ENCODE results near the gene IRF2.

Gene IRF2

GRCh38 chr4:184450045-184450444 lies 24.3 kb downstream of the IRF2 start:
- DNase-seq = peak; percentile 80

DNA sequence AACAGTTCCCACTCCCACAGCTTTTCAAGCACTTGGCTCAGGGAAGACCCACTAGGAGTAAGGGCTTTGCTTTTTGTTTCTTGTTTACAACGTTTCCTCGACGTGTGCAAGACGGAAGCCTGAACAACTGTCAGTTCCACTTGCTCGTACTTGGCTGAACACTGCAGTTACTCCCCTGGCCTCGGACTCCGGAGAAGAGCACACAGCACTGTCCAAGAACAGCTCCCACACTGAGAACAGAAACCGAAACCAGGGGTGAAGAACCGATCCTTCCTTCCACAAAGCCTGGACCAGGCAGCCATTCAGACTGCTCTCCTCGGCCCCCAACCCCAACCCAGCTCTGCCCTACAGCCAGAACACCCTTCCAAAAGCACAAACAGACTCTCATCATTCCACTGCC lies 25.5 kb downstream of the IRF2 start:
- DNase-seq = peak; percentile 36

DNA sequence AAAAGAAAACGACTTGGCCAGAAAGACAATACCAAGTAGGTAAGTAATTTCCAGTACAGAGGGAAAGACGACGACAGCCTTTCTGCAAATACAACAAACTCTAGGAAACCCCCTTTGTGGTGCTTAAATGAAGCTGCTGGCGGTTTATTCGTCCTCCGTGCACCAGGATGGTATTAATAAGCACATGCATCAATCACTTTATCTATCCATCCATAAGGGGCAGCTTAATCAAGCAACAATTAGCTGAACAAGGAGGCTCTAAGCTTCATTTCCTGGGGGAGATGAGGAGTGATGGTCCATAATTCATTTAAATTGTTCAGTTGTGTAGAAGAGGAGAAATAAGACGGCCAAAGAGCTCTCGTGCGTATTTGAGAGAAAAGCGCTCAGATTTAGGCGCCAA lies 26.2 kb downstream of the IRF2 start:
- DNase-seq = no peak

GRCh38 chr4:184447664-184448063 lies 26.7 kb downstream of the IRF2 start:
- DNase-seq = no peak

DNA sequence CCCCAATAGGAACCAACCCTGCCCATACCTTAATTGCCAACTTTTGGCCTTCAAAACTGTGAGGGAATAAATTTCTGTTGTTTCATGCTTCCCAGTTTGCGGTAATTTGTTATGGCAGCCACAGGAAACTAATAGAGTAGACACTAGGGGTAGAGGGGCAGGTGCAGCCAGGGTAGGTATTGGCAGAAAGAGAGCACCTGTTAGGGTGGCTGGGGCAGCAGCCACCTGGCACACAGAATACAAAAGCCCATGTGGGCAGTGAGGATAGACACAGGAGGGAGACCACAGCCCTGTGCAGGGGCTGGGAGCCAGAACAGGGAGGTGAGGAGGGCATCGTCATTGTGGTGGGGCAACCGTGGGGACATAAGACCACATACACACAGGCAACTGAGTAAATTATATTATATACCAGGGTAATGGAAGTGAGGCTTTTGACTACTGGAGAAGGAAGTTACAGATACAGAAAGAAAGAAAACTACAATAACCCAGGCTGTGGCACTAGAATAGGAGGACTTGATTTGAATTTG lies 28.2 kb downstream of the IRF2 start:
- no peak for DNase-seq

DNA sequence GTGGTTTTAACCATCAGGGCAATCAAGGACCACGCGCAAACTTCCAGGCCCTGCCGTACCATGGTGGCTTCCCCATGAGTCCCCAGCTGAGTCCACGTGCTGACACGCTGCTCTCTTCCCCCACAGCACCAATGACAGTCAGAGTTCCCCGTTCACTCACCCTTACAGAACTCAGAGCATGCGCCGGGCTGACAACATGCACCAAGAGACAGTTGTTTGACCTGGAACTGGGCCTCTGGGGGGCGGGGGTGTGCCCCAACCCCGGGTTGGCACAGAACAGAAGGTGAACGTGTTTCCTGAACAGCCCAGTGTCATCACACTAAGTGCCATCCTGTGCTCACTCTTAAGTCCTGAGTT lies 29.4 kb downstream of the IRF2 start:
- no peak for DNase-seq

DNA sequence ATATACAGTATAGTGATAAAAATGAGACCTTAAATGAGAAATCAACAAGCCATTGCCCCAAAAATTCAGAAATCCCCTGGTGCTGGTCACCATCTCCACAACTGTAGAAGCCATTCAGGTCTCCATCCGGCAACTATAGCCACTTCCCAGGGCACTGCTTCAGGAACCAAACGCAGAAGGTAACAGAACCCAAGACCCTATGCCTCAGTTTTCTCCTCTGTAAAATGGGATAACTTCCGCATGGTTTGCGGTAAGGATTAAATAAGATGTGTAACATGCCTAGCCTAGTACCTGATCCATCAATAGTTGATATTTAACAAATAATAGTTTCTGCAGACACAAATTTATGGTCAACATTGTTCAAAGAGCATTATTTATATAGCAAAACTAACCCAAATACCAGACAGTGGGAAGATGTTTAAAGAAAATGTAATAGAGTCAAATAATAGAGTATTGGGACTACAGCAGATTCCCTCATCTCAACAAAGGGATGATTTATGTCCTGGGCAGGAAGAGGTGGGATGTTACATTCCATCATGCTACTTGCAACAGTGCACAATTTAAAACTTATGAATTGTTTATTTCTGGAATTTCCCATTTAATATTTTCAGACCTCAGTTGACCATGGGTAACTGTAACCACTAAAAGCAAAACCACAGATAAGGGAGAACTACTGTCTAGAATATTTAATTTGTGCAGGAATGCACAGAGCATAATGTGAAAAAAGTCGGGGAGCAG lies 30.0 kb downstream of the IRF2 start:
- peak; percentile 71 for DNase-seq

DNA sequence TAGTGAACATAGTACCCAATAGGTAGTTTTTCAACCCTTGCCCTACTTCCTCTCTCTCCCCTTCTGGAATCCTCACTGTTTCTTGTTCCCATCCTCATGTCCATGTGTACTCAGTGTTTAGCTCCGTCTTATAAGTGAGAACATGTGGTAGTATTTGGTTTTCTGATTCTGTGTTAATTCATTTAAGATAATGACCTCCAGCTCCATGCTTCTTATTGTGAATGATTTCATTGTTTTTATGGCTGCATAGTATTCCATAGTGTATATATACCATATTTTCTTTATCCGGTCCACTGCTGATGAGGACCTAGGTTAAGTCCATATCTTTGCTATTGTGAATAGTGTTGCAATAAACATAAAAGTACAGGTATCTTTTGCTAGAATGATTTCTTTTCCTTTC lies 31.0 kb downstream of the IRF2 start:
- DNase-seq = no peak

DNA sequence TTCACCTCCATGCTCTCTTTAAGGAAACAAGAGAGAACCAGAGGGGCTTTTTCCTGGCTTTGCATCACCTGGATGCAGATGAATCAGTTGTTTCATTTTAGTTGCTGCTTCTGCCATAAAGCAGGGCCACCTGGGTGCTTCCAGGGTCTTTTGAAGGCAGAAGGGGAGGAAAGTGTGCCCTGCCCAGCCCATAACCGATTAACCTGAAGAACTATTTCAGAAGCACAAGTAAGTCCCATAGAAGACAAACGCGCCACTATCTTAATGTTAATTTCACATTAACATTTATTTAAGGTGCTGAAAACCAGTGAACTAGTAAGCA lies 32.1 kb downstream of the IRF2 start:
- DNase-seq = no peak

GRCh38 chr4:184441461-184442313 lies 32.7 kb downstream of the IRF2 start:
- DNase-seq = peak; percentile 58

- DNase-seq = no peak
These were observed 33.6 kb downstream of the IRF2 start for GRCh38 chr4:184440595-184441358.

GRCh38 chr4:184439856-184440594 lies 34.3 kb downstream of the IRF2 start:
- DNase-seq = peak; percentile 55

DNA sequence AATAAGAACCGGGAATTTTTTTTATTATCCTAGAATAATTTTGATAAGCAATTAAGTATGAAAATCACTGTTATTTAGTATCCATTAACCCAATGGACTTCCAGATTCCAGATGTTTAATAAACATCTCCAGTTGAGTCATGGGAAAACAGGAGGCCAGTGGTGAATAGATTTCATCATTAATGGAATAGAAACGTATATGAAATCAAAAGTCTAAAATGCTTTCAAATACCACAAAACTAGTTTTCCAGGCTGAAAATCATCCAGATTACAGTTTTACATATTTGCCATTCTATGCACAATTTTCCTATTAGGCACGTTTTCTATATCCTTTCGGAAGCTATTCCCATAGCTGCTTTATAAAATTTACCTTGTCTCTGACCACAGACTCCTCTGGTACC lies 35.0 kb downstream of the IRF2 start:
- DNase-seq = no peak

- DNase-seq = no peak
These were observed 36.0 kb downstream of the IRF2 start for GRCh38 chr4:184438375-184438774.

- DNase-seq = no peak
These were observed 36.6 kb downstream of the IRF2 start for GRCh38 chr4:184437565-184438265.

- DNase-seq = peak; percentile 25
These were observed 39.8 kb downstream of the IRF2 start for GRCh38 chr4:184434501-184435066.

GRCh38 chr4:184434021-184434420 lies 40.3 kb downstream of the IRF2 start:
- DNase-seq = no peak

DNA sequence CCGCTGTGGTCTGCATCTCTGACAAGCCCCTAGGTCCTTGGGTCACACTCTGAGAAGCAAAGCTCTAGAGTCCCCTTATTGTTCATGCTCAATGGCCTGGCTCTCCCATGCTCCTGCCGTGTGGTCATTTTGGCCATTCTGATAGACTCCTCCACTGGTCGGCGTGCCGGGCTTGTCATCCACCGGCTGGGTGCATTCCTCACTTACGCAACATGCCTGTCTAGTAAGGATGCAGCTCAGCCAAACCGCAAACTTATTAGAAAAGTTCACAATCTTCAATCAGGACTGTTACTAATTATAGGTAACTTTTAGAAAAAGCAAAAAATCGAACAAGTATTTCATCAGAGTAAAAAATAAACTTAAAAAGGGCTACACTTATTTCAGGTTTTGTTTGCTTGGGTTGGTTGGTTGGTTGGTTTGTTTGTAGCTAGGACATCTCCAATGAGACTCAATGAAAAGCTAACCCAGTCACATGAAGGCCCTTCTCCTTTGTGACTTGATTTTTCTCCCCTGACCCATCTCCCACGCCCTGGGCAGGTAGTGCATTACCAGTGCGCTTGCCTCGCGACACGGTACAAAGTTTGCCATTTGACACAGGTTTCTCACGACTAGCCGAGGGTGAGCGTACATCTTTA lies 41.0 kb downstream of the IRF2 start:
- DNase-seq = no peak

DNA sequence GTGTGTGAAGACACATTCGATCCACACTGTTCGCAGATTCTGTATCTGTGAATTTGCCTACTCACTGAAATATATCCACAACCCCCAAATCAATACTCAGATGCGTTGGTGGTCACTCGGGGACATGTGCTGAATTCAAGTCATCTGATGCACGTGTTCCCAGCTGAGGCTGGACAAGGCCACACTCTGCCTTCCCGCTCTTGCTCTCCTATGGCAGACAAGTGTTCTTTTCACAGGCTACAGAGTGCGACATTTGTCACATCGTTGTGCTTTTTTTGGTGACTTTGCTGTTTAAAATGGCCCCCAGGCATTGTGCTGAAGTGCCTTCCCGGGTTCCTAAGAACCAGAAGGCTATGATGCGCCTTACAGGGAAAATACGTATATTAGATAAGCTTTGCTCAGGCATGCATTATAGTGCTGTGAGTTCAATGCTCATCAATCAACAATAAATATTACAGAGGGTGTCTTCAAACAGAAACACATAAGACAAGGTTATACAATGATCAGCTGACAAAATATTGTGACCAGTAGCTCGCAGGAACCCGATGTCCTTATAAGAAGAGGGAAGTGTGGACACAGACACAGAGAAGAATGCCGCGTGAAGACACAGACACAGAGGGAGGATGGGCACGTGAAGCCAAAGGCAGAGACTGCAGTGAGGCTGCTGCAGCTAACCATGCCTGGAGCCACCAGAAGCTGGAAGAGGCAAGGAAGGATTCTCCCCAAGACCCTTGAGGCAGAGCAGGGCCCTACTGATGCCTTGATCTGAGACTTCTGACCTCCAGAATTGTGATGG lies 42.0 kb downstream of the IRF2 start:
- DNase-seq = no peak

GRCh38 chr4:184430163-184430562 lies 44.2 kb downstream of the IRF2 start:
- no peak for DNase-seq
